NCI-H2227 (cell line): Measurements from ENCODE around the gene NEAT1.
"Not testable (repeated sequence)": the region's sequence is repeated elsewhere in the genome, so short reads cannot be mapped to it uniquely, and the experiment has no call there.

ENCODE experiments used
- DNase-seq: peaks from one replicate; lab custom pipeline; 2025; ENCODE audit not compliant: unreplicated experiment; lab: John Stamatoyannopoulos, UW

NEAT1 gene

DNA sequence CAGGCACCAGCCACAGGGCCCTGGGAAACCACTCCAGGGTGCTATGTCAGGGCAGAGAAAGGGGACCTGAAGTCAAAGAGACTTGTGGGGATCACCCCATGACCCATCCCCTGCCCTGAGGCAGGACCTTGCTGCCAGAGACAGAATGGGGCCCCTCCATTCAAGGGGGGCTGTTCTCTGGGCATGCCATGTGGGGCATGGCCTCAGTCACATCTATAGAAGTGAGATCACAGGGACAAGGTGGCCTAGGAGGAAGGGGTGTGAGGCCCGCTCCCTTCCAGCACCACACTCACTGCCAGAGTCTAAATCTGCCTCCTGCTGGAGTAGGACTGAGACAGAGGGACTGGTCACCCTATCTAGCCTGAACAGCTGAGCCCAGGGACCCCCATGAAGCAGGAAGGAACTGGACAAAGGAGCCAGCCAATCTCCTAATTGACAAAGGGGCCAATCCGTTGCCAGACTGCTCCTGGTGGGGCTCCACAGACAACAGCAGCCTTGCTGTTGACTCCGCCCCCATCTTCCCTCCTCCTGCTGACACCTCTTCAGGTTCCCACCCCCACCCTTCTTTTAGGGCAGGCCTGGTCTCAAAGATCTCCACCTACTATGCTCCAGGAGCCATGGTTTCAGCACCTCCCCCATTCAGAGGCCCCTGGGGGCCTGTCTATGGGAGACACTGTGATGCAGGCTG lies 26.0 kb downstream of the NEAT1 start:
- no peak for DNase-seq

DNA sequence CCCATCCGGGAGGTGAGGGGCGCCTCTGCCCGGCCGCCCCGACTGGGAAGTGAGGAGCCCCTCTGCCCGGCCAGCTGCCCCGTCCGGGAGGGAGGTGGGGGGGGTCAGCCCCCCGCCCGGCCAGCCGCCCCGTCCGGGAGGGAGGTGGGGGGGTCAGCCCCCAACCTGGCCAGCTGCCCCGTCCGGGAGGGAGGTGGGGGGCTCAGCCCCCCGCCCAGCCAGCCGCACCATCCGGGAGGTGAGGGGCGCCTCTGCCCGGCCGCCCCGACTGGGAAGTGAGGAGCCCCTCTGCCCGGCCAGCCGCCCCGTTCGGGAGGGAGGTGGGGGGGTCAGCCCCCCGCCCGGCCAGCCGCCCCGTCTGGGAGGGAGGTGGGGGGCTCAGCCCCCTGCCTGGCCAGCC lies 28.7 kb downstream of the NEAT1 start:
- DNase-seq: not testable (repeated sequence)

DNA sequence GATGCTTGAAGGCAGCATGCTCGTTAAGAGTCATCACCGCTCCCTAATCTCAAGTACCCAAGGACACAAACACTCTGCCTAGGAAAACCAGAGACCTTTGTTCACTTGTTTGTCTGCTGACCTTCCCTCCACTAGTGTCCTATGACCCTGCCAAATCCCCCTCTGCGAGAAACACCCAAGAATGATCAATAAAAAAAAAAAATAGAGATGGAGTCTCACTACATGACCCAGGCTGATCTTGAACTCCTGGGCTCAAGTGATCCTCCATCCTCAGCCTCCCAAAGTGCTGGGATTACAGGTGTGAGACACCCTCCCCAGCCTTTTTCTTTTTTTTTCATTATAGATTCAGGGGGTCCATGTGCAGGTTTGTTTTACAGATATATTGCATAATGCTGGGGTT lies 29.7 kb downstream of the NEAT1 start:
- not testable (repeated sequence) for DNase-seq

DNA sequence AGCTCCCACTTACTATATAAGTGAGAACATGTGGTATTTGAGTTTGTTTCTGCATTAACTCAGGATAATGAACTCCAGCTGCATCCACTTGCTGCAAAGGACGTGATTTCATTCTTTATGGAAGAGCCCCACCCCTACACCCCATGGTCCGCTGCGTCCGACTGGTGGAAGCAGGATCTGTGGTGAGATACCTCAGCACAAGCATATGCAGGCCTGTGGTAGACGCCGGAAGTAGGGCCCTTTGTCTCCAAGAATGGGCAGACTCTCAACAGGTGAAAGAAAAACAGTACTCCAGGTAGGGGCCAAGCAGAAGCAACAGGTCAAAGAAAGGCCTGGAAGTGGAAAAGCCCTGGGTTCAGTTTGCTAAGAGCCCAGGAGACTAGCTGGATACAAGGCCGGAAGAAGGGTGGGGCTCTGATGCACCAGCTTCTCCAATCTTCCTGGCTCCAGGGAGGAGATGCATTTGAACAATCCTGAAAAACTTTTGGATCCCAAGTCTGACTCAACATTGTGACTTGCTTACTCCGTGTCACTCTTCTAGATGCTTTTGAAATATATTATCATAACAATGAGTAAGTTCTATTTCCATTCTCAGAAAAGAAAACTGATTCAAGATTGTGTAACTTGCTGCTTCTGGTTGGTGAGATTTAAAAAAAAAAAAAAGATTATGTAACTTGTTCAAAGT lies 30.4 kb downstream of the NEAT1 start:
- no peak for DNase-seq

DNA sequence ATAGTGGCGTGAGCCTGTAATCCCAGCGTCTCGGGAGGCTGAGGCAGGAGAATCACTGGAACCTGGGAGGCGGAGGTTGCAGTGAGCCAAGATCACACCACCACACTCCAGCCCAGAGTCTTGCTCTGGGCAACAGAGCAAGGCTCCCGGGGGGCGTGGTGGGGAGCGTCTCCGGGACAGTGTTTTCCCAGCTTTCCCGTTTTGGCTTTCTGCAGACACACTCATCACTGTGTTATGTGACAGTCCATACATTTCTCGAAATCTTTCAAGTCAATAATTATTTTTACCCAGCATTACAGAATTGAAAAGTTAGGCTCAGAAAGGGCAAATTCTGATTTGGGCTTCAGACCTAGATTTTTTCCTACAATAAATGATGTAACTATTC lies 31.7 kb downstream of the NEAT1 start:
- no peak for DNase-seq

DNA sequence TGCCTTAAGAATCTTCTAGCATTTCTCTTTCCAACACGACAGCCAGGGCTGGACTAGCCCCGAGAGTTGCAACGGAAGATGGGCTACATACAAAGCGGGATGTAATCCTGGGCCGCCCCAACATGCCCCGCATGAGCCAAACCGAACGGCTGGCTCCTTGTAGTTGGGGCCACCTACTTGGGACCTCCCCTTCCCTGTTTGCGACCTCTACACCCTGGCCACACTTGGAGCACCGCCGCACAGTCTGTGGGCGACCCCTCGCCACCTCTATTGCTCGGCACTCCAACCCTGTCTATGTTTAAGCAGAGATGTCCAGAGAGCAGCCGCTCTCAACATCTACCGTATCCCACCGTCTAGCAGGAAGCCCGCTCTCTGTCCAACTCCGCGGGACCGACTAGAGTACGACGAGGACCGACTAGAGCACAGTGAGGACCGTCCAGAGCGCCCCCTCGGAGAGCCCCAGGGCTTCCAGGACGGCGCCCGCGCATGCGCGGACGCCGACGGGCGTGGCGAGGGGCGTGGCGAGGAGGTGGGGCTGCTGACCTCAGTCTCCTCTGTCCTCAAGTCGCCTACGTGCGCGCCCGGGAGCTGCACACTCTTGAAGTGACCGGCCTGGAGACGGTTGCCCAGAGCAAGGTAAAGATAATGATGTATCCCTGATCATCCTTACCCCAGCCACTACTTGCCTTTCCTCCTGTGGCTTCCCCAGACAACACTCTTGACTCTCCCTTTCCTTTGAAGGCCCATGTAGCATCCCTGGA lies 32.3 kb downstream of the NEAT1 start:
- peak; percentile 97 for DNase-seq

DNA sequence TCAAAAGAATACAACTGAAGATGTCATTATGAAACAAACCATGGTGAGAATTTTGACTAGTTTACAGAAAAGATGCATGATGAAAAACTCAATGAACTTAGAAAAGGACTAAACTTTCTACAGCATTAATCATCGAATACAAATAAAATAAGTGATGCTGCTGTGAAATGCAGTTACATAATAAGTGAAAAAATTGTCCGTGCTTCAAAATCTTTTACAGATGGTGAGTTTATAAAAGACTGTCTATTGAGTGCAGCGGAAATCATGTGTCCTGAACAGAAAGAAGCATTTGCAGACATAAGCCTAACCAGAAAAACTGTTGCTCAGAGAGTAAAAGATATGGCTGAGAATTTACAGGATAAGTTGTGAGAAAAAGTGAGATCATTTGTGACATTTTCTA lies 33.8 kb downstream of the NEAT1 start:
- no peak for DNase-seq

DNA sequence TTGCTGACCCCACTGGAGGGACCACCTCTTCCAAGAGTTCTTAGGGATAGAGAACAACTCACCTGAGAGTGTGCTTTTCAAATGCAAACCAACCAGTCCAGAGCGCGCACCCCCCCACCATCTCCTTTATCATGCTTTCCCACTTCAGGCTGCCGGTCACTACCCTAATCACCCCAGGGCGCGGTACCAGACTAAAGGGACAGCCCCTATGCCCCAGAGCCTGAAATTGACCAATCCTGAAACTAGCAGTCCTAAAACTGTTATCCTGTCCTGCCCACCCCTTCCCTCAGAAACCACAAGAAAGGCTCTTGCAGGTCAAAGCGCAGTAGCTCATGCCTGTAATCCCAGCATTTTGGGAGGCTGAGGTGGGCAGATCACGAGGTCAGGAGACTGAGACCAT lies 37.0 kb downstream of the NEAT1 start:
- DNase-seq: no peak

DNA sequence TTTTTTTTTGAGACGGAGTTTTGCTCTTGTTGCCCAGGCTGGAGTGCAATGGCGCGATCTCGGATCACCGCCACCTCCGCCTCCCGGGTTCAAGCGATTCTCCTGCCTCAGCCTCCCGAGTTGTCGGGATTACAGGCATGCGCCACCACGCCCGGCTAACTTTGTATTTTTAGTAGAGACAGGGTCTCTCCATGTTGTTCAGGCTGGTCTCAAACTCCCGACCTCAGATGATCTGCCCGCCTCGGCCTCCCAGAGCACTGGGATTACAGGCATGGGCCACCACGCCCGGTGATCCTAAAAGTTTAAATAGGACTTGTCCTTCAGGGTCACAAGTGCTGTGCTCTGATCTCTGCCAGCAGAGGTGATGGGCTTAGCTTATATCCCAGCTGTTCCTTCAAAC lies 42.9 kb downstream of the NEAT1 start:
- DNase-seq: not testable (repeated sequence)

DNA sequence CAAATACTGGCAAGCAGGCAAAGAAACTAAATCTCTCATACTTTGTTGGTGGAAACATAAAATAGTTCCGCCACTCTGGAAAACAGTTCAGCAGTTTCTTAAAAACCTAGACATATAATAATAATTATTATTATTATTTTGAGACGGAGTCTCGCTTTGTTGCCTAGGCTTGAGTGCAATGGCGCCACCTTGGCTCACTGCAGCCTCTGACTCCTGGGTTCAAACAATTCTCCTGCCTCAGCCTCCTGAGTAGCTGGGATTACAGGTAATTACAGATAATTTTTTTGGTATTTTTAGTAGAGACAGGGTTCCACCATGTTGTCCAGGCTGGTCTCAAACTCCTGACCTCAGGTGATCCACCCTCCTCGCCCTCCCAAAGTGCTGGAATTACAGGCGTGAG lies 44.7 kb downstream of the NEAT1 start:
- DNase-seq: peak; percentile 57

DNA sequence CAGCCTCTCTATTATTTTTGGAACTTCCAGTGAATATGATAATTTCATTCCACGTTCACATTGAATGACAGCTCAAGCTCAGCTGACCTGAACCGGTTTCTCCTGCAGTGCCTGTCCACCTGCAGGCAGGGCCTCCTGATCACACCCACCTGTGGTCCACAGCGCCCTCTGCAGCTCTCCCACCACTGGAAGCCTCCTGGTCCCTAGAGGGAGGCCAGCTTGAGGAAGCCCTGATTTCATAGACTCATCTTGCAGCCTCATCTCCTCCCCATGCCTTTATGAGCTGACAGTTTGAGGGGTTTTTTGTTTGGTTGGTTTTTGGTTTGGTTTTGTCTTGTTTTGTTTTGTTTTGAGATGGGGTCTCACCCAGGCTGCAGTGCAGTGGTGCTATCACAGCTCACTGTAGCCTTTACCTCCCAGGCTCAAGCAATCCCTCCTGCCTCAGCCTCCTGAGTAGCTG lies 46.3 kb downstream of the NEAT1 start:
- peak; percentile 72 for DNase-seq

DNA sequence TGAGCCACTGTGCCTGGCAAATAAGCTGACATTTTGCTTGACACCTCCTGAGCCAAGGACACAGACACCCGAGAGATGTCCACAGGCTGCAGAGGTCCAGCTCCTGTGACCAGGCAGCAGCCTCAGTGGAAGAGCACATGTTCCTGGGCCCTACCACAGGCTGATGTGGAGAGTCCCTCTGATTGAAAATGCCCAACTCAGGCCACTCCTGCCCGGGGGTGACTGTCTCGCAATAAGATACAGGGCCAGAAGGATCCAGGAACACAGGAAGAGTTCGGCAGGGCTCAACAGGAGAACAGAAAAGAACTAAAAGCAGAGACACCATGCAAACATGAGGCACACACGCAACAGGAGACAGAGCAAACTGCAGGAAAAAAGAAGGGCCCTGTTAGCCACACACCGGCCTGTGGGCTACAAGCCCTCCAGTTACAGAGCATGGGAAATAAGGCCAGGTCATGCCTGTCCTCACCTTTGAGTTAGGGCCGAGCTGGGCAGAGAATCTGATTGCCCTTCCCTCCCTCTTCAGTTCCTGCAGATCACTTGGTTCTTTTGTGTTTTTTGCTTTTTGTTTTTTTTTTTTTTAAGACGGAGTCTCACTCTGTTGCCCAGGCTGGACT lies 47.9 kb downstream of the NEAT1 start:
- DNase-seq: no peak

DNA sequence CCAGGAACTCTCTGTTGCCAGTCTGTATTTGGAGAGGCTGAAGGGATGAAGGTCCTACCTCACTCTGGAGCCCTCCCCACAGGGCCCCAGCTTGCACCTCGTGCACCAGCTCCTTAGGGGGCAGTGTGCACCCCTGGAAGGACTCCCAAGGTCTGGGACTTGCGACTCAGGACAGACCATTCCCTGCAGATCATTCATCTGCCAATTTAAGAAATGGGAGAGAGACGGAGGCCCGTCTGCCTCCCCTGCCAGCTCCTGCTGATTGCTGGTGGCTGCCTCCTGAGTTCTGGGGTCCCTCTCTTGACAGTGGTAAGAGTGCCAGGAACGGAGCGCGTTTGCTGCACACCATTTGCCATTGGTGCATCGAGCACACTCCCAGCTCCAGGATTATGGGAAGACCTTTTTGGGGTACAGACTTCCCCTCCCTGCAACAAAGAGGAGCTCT lies 48.9 kb downstream of the NEAT1 start:
- peak; percentile 32 for DNase-seq

DNA sequence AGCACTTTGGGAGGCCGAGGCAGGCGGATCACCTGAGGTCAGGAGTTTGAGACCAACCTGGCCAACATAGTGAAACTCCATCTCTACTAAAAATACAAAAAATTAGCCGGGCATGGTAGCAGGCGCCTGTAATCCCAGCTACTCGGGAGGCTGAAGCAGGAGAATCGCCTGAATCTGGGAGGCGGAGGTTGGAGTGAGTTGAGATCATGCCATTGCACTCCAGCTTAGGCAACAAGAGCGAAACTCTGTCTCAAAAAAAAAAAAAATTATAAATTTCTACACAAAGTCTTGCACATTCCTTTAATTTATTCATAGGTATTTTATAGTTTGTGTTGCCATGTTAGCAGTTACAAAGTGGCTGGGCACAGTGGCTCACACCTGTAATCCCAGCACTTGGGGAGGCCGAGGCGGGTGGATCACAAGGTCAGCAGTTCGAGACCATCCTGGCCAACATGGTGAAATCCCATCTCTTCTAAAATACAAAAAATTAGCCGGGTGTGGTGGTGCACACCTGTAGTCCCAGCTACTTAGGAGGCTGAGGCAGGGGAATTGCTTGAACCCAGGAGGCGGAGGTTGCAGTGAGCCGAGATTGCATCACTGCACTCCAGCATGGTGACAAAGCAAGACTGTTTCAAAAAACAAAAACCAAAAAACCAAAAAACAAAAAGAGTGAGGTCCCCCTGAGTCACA lies 50.1 kb downstream of the NEAT1 start:
- not testable (repeated sequence) for DNase-seq

DNA sequence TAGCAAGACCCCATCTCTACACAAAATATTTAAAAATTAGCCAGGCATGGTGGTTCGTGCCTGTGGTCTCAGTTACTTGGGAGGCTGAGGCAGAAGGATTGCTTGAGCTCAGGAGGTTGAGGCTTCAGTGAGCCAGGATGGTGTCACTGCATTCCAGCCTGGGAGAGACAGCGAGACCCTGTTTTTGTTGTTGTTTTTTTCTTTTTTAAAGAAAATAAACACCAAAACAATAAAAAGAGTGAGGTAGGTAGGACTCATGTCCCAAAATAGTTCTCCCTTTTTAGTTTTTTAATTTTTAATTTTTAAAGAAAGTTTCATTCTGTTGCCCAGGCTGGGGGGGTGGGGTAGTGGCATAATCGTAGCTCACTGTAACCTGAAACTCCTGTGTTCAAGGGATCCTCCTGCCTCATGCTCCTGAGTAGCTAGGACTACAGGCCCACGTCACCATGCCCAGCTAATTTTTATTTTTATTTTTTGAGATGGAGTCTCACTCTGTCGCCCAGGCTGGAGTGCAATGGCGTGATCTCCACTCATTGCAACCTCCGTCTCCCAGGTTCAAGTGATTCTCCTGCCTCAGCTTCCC lies 50.8 kb downstream of the NEAT1 start:
- DNase-seq: no peak

DNA sequence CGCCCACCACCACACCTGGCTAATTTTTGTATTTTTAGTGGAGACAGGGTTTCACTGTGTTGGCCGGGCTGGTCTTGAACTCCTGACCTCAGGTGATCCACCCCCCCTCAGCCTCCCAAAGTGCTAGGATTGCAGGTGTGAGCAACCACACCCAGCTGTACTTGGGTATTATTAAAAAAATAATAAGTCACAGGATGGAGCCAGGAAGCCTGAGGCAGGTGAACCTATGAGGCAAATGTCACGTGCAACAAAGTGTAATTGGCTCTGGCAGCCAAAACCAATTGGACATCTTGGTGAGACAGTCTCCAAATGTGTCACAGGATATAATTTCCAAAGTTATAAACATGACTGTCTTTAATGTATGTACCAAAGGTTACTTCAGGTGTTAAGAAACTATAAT lies 52.3 kb downstream of the NEAT1 start:
- no peak for DNase-seq

DNA sequence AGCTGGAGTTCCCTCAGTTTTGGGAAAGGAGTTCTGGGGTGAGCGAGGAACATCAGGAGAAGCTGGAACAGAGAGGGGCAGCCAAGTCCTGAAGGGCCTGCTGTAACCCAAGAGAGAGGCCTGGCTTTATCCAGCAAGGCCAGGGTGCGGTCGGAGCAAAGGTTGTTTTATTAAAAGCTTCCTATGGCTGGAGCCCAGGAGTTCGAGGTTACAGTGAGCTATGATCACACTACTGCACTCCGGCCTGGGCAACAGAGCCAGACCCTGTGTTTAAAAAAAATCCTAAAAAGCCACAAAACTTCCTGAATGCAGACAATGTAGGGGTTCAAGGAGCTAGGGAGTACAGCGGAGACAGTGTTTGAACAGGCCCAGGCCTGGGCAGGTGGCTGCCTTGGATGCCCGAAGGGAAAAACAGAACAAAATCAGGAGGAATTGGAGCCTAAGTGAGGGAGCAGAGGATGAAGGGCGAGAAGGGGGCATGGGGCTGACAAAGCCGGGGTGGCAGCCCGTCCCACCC lies 54.1 kb downstream of the NEAT1 start:
- DNase-seq: no peak

DNA sequence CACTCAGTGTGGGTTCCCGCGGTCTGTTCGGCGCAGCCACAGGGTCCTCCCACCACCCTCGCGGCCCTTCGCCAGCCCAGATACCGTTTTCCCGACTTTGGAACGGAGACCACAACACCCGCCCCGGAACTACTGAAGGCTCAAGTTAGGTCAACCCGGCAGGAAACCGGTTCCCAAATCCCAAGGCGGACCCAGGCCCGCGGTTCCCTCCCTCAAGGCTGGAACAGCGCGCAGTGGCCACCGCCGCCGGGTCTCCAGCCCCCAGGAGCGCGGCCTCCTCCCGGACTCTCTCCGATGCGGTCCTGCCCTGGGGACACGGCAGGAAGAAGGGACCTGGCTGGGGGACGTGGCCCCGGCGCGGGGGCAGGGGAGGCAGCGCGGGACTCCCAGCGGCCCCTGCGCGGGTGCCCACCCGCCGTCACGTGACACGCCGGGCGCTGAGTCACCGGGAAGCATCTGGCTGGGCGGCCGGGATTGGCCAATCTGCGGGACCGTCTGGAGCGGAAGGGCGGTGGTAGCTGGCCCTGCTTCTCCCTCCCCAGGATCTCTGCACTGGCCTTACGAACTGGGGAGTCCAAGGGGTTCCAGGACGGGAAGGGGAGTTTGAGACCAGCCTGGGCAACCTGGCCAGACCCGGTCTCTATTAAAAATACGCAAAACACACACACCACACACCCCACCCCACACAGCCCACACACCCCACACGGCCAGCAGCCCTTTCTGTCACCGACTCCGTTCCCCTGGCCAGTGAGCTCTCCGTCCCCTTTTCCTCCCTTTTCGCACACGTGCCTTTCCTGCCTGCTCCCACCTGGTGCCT lies 54.8 kb downstream of the NEAT1 start:
- DNase-seq: peak; percentile 96

DNA sequence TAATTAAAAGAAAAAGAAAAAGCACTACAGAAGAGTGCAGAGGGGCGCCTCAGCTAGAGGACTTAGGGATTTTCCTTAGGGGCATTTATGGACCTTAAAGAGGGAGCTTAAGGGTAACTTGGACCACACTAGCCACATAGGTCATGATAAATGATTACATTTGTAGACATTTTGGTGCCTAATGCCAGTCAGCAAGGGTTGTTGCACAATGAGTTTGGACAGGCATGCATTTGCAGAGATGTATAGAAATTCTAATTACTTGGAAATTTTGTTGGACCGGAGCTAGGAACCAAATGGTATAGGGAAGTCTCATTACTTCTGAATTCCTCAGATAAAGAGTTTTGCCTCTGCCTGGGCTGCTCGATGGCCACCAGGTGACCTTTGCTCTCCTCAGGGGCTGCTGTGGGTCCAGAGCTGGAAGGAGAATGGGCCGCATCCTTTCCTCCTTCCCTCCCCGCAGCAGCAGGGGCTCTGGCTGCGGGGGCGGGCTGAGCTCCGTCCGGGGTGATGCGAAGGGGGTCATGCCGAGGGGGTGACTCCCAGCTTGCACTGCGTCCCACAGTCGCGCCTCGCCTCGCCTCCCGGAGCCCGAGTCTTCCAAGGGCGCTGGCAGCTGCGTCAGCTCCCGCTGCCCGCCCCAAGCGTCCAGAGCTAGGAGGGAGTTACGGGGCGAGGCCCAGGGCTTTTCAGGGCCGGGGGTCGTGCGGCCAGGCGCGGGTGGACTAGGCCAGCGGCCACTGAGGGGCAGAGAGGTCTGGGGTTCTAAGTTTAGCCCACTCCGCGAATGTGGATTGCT lies 56.0 kb downstream of the NEAT1 start:
- DNase-seq: peak; percentile 70
